Osteoblast (primary cell): ENCODE results near the gene PWWP2B. TPM values are rescaled to one million over a fixed set of nuclear protein-coding genes. Genes with fewer than 3 reads are reported as not detected.
"Not testable (repeated sequence)": the region's sequence is repeated elsewhere in the genome, so short reads cannot be mapped to it uniquely, and the experiment has no call there.

Experiments used
- DNase-seq: peaks from one replicate; pipeline ENCODE4 v3.0.0; 2011; ENCODE audit warnings: low spot score, mixed read lengths; ENCODE audit not compliant: insufficient read length; ENCODE audit errors: missing footprints
- H2AFZ ChIP-seq: 2 replicates; pipeline ENCODE4 v1.6.0; 2011; ENCODE audit warnings: mild to moderate bottlenecking, low read length
- H3K27ac ChIP-seq: 2 replicates; pipeline ENCODE4 v1.5.1; 2011; ENCODE audit warnings: mild to moderate bottlenecking, low read depth, low read length, moderate library complexity
- H3K27me3 ChIP-seq: 2 replicates; pipeline ENCODE4 v1.6.0; 2012; ENCODE audit warnings: mild to moderate bottlenecking, control low read depth, inconsistent platforms, low read length, moderate library complexity; ENCODE audit not compliant: insufficient read depth
- H3K36me3 ChIP-seq: 2 replicates; pipeline ENCODE4 v1.5.1; 2011; ENCODE audit warnings: mild to moderate bottlenecking, low read length, control low read depth, moderate library complexity; ENCODE audit not compliant: insufficient read depth
- H3K4me1 ChIP-seq: 2 replicates; pipeline ENCODE4 v1.5.1; 2011; ENCODE audit warnings: mild to moderate bottlenecking, low read length, control low read depth, moderate library complexity; ENCODE audit not compliant: insufficient read depth
- H3K4me2 ChIP-seq: 2 replicates; pipeline ENCODE4 v1.6.0; 2011; ENCODE audit warnings: mild to moderate bottlenecking, low read length; ENCODE audit not compliant: insufficient read depth
- H3K4me3 ChIP-seq: fragments of 200-600 bp; sonication (generic); 3 replicates; pipeline ENCODE4 v1.5.1; 2012; ENCODE audit warnings: mild to moderate bottlenecking, low read length, inconsistent platforms; ENCODE audit not compliant: insufficient read depth
- H3K79me2 ChIP-seq: 2 replicates; pipeline ENCODE4 v1.6.0; 2012; ENCODE audit warnings: mild to moderate bottlenecking, low read length, control low read depth, inconsistent platforms; ENCODE audit not compliant: insufficient read depth
- H3K9me3 ChIP-seq: 2 replicates; pipeline ENCODE4 v1.5.1; 2011; ENCODE audit warnings: low read depth, low read length, control low read depth
- H4K20me1 ChIP-seq: 2 replicates; pipeline ENCODE4 v1.6.0; 2012; ENCODE audit warnings: mild to moderate bottlenecking, low read length, control low read depth; ENCODE audit not compliant: insufficient read depth
- CTCF ChIP-seq: IDR thresholded peaks from 2 replicates; pipeline ENCODE4 v1.5.1; 2011; ENCODE audit warnings: mild to moderate bottlenecking, low read depth, low read length, moderate library complexity; ENCODE audit errors: extremely low read depth
- total RNA-seq: library from RNA; depleted of rRNA; stranded (reverse); fragments of >200 nt; gene quantifications from 2 replicates; pipeline ENCODE4 v1.2.3, GENCODE V29; 2012

PWWP2B gene
- total RNA-seq, 1 donor: 18.5 TPM

- H3K4me3 ChIP-seq: no peak overlapping the region
- H3K36me3 ChIP-seq: no peaks in the 10 kb centered on the region
- no peak for DNase-seq
- TF ChIP-seq CTCF: no peak
- no peak overlapping the region for H2AFZ ChIP-seq
- no peaks in the 10 kb centered on the region for H3K4me1 ChIP-seq
- no peaks in the 10 kb centered on the region for H3K9me3 ChIP-seq
- H3K27me3 ChIP-seq: no peaks in the 10 kb centered on the region
- no peaks in the 10 kb centered on the region for H3K79me2 ChIP-seq
- no peaks in the 10 kb centered on the region for H4K20me1 ChIP-seq
- H3K27ac ChIP-seq: no peak overlapping the region
- H3K4me2 ChIP-seq: no peak overlapping the region
These were observed 35.2 kb downstream of the PWWP2B start for GRCh38 chr10:132432176-132432540.

- DNase-seq: no peak
- Histone ChIP-seq H3K4me2 (no peak overlapping the region), H3K27ac (no peak overlapping the region), H3K4me3 (no peak overlapping the region), H3K9me3 (no peaks in the 10 kb centered on the region), H3K4me1 (no peaks in the 10 kb centered on the region), H3K36me3 (no peaks in the 10 kb centered on the region), H3K27me3 (no peaks in the 10 kb centered on the region), H4K20me1 (no peaks in the 10 kb centered on the region), H3K79me2 (no peaks in the 10 kb centered on the region), H2AFZ (no peak overlapping the region)
- TF ChIP-seq CTCF: no peak
These were observed 36.8 kb downstream of the PWWP2B start for GRCh38 chr10:132433671-132434340.

- Histone ChIP-seq H3K4me1 (no peaks in the 10 kb centered on the region), H3K27me3 (no peaks in the 10 kb centered on the region), H2AFZ (no peak overlapping the region), H4K20me1 (no peaks in the 10 kb centered on the region), H3K27ac (no peak overlapping the region), H3K36me3 (no peaks in the 10 kb centered on the region), H3K4me3 (no peak overlapping the region), H3K9me3 (no peaks in the 10 kb centered on the region), H3K79me2 (no peaks in the 10 kb centered on the region), H3K4me2 (no peak overlapping the region)
- no peak for TF ChIP-seq CTCF
- no peak for DNase-seq
These were observed 37.5 kb downstream of the PWWP2B start for GRCh38 chr10:132434405-132435005.

- DNase-seq, H3K9me3 ChIP-seq, H3K4me3 ChIP-seq, H3K4me2 ChIP-seq, H3K27me3 ChIP-seq, H3K27ac ChIP-seq, H3K4me1 ChIP-seq, H3K79me2 ChIP-seq, H2AFZ ChIP-seq, H3K36me3 ChIP-seq, H4K20me1 ChIP-seq: not testable (repeated sequence)
These were observed 38.3 kb downstream of the PWWP2B start for GRCh38 chr10:132435320-132435719.

- H3K36me3 ChIP-seq, H3K4me1 ChIP-seq, H3K27me3 ChIP-seq, H2AFZ ChIP-seq, H3K79me2 ChIP-seq, DNase-seq, H3K4me2 ChIP-seq, H3K4me3 ChIP-seq, H3K27ac ChIP-seq, H3K9me3 ChIP-seq, H4K20me1 ChIP-seq: not testable (repeated sequence)
These were observed 39.1 kb downstream of the PWWP2B start for GRCh38 chr10:132436096-132436495.
